SH-SY5Y (cell line): Measurements from ENCODE around the gene ZNF763.

Experiments used
- GATA2 ChIP-seq: IDR thresholded peaks from 2 replicates; pipeline ENCODE4 v1.6.1; 2011; ENCODE audit warnings: mild to moderate bottlenecking, low read depth, low read length
- GATA3 ChIP-seq: IDR thresholded peaks from 2 replicates; pipeline ENCODE4 v1.6.1; 2011; ENCODE audit warnings: low read depth, mild to moderate bottlenecking, low read length, moderate library complexity

- TF ChIP-seq GATA3 (no peak), GATA2 (no peak)
Observed at GRCh38 chr19:11964496-11964857, 363 bp upstream of the ZNF763 start.
